Measurements from ENCODE around the gene ORMDL2.
"Not testable (repeated sequence)": the region's sequence is repeated elsewhere in the genome, so short reads cannot be mapped to it uniquely, and the experiment has no call there.

ORMDL2 gene

DNA sequence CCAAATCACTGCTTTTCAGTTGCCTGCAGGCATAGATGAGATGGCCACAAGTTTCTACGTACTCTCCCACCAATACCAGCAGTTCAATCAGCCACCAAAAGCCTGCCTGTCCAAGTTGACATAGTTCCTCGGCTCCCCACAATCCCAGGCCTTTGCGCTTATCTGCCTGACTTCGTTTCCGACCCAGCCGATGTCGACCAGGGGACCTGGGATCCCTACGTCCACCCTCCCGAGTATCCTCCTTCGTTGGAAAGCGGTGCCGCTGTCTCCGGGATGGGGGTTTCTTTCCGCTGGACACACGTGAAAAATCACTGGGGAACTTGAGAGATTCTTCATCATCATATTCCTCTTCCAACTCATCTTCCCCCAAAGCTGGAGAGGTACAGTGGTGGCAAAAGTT, 10.0 kb downstream of the ORMDL2 start:
- Histone ChIP-seq H3K27me3 (ENCODE audit: insufficient read depth, low read length) (no peaks in the 10 kb centered on the region), H3K4me1 (ENCODE audit: insufficient read depth, low read length) (peaks cover 18% of the 10 kb centered on the region; the same call in 1 of the 2 replicates), H3K9me3 (ENCODE audit: insufficient read depth, low read depth, low read length) (no peaks in the 10 kb centered on the region), H3K4me3 (ENCODE audit: low read length) (0 out of 2 replicates have a peak overlapping the region, but pooled peaks have one; percentile 20), H3K9ac (ENCODE audit: low read depth, low read length) (no peak overlapping the region), H3K27ac (ENCODE audit: low read depth, low read length) (peak overlapping the region; percentile 4; the same call in 1 of the 2 replicates), H3K36me3 (ENCODE audit: insufficient read depth, low read length) (peaks cover 31% of the 10 kb centered on the region)
- WGBS: 95% methylated on average over 15 of the region's 15 CpGs

DNA sequence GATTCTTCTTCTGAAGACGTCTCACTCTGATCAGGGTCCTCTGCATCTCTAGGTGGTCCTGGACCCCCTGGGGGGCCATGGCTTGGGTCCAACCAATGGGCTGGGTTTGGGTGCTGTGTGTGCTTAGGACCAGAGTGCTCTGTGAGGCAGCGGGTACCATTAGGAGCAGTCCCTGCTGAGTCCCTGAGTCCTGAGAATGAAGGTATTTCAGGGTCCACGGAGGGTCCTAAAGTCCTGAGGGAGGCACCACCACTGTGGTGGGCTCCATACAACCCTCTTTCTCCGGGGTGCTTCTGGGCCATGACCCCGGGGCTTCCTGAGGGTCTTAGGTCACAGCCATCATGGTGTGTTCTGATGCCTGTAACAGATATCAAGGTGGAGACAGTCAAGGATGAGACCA, 10.5 kb downstream of the ORMDL2 start:
- H3K9ac ChIP-seq (ENCODE audit: low read depth, low read length): peak overlapping the region; percentile 72; the same call in 1 of the 2 replicates
- peak overlapping the region; percentile 49 for H3K27ac ChIP-seq (ENCODE audit: low read depth, low read length)
- H3K36me3 ChIP-seq (ENCODE audit: insufficient read depth, low read length): peaks cover 25% of the 10 kb centered on the region
- 89% methylated on average over 5 of the region's 5 CpGs for whole genome bisulfite sequencing
- H3K4me1 ChIP-seq (ENCODE audit: insufficient read depth, low read length): peaks cover 18% of the 10 kb centered on the region; the same call in 1 of the 2 replicates
- H3K4me3 ChIP-seq (ENCODE audit: low read length): peak overlapping the region; percentile 91
- no peaks in the 10 kb centered on the region for H3K9me3 ChIP-seq (ENCODE audit: insufficient read depth, low read depth, low read length)
- H3K27me3 ChIP-seq (ENCODE audit: insufficient read depth, low read length): no peaks in the 10 kb centered on the region

DNA sequence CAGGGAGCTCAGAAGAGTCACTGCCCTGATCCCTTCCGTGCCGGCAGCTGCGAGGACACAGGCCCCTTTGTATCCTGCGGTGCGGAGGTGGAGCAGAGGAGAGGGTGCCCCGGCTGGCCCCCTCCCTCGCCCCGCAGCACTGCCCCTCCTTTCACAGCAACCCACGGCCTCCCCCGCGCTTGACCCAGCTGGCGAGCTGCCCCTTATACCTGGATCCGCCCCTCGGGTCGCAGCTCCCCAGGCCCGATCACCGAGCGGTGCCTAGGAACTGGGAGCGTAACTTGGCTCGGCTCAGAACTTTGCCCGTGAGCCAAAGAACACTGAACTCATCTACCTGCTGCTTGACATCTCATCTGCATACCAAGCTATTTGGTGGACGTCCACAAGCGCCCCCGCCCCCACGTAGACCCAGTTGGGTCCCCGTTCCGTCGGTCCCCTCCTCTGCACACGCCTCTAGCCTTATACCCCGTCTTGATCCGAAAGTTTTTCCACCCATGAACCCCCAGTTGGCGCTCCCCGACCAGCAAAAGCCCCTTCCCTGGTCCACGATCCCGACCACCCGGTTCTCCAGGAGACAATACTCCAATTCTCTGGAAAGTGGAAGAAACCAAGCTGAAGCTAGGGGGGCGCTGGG, 12.2 kb downstream of the ORMDL2 start:
- H3K4me1 ChIP-seq (ENCODE audit: insufficient read depth, low read length): peaks cover 18% of the 10 kb centered on the region; the same call in 1 of the 2 replicates
- H3K27ac ChIP-seq (ENCODE audit: low read depth, low read length): peak overlapping the region; percentile 95
- H3K4me3 ChIP-seq (ENCODE audit: low read length): peak overlapping the region; percentile 91
- peak overlapping the region; percentile 93 for H3K9ac ChIP-seq (ENCODE audit: low read depth, low read length)
- under 1% methylated on average over 37 of the region's 37 CpGs for WGBS
- no peaks in the 10 kb centered on the region for H3K27me3 ChIP-seq (ENCODE audit: insufficient read depth, low read length)
- H3K9me3 ChIP-seq (ENCODE audit: insufficient read depth, low read depth, low read length): no peaks in the 10 kb centered on the region
- H3K36me3 ChIP-seq (ENCODE audit: insufficient read depth, low read length): peaks cover 13% of the 10 kb centered on the region; the same call in 1 of the 2 replicates

DNA sequence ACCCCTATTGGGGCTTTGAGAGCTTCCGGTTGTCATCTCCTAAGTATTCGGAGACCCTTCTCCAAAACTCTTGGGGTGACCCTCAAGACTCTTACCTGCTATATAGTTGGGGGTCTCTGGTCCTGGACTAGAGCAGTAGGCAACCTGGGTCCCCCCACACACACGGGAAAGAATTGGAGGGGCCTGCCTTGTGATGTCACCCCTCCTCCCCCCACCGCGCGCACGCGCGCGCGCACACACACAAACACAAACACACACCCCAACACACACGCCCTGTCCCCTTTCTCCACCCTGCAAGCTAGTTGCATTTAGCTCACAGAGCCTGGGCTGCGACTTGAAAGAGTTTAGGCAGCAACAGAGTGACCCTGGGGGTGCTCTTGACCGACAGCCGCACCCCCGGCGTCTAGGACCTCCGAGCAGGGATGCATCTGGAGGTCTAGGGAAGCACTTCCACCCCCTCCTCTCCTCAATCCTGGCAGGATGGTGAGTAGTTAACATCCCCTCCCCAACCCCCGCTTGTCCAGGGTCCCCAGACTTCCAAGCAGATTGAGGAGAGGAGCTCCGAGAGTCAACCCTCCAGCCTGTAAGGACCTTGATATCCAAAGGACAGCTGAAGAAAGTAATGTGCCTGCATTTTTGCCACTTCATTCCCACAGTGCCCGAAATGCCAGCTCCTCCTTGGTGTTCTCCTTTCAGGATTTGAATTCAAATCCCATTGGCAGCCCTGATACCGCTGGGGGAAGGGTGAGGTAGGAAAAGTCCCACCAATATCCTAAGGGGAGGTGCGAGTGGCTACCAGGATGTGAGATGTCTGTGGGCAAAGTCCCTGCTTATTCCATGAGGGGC, 13.0 kb downstream of the ORMDL2 start:
- WGBS: 2% methylated on average over 22 of the region's 23 CpGs
- Histone ChIP-seq H3K9me3 (ENCODE audit: insufficient read depth, low read depth, low read length) (no peaks in the 10 kb centered on the region), H3K9ac (ENCODE audit: low read depth, low read length) (peak overlapping the region; percentile 93), H3K4me1 (ENCODE audit: insufficient read depth, low read length) (peaks cover 18% of the 10 kb centered on the region; the same call in 1 of the 2 replicates), H3K36me3 (ENCODE audit: insufficient read depth, low read length) (peaks cover 11% of the 10 kb centered on the region; the same call in 1 of the 2 replicates), H3K27me3 (ENCODE audit: insufficient read depth, low read length) (no peaks in the 10 kb centered on the region), H3K27ac (ENCODE audit: low read depth, low read length) (peak overlapping the region; percentile 95), H3K4me3 (ENCODE audit: low read length) (peak overlapping the region; percentile 91)

DNA sequence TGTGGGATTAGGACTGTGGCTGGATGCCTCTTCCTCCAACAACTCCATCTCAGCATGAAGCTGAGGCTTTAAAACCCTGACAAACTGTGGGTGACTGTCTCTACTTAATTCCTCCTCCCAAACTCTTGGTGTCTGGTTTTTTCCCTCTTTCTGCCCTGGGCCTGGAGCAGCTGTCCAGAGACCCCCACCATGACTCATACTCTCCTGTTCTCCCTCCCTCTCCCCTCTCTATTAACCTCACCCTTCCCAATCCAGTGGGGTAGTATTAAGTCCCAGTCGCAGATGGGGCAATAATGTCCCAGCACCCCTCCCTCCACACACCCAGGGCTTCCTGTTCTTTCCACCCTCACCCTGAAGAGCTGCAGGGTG, 13.6 kb downstream of the ORMDL2 start:
- Histone ChIP-seq H3K9me3 (ENCODE audit: insufficient read depth, low read depth, low read length) (no peaks in the 10 kb centered on the region), H3K4me3 (ENCODE audit: low read length) (peak overlapping the region; percentile 91), H3K4me1 (ENCODE audit: insufficient read depth, low read length) (peaks cover 18% of the 10 kb centered on the region; the same call in 1 of the 2 replicates), H3K36me3 (ENCODE audit: insufficient read depth, low read length) (peaks cover 9% of the 10 kb centered on the region; the same call in 1 of the 2 replicates), H3K27me3 (ENCODE audit: insufficient read depth, low read length) (no peaks in the 10 kb centered on the region), H3K27ac (ENCODE audit: low read depth, low read length) (peak overlapping the region; percentile 95), H3K9ac (ENCODE audit: low read depth, low read length) (peak overlapping the region; percentile 93)
- WGBS: 40% methylated on average over 1 of the region's 1 CpG

DNA sequence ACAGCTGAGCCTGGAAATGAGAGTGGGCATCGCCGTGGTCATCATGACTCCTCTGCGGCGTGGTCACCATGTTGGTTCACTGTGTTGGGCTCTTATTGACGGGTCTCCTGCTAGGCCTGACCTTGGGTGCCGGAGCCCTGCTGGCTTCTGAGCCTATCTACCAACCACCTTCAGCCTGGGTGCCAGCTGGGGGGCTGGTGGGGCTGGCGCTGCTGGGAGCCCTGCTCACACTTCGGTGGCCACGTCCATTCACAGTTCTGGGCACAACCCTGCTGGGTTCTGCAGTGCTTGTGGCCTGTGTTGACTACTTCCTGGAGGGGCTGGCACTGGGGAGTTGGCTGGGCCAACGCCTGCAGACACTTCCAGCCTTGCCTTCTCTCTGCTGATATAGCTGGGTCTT, 15.2 kb downstream of the ORMDL2 start:
- H3K27me3 ChIP-seq (ENCODE audit: insufficient read depth, low read length): no peaks in the 10 kb centered on the region
- no peak overlapping the region for H3K9ac ChIP-seq (ENCODE audit: low read depth, low read length)
- H3K4me1 ChIP-seq (ENCODE audit: insufficient read depth, low read length): peaks cover 10% of the 10 kb centered on the region; the same call in 1 of the 2 replicates
- no peak overlapping the region for H3K27ac ChIP-seq (ENCODE audit: low read depth, low read length)
- H3K9me3 ChIP-seq (ENCODE audit: insufficient read depth, low read depth, low read length): no peaks in the 10 kb centered on the region
- WGBS: 93% methylated on average over 10 of the region's 10 CpGs
- no peak overlapping the region for H3K4me3 ChIP-seq (ENCODE audit: low read length)
- peaks cover 4% of the 10 kb centered on the region; the same call in 1 of the 2 replicates for H3K36me3 ChIP-seq (ENCODE audit: insufficient read depth, low read length)

DNA sequence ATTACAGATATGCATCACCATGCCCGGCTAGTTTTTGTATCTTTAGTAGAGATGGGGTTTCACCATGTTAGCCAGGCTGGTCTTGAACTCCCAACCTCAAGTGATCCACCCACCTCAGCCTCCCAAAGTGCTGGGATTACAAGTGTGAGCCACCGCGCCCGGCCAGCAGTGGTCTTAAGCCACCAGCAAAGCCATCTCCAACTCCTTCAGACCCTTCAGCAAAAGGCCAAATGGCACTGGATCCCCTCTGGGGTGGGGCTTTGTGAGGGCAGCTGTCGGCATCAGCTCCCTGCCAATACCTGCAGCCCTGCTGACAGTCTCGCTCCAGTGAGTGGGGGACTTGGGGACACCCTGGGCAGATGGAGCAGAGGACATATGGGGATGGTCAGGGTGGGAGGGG, 16.6 kb downstream of the ORMDL2 start:
- H3K9me3 ChIP-seq (ENCODE audit: insufficient read depth, low read depth, low read length); H3K27me3 ChIP-seq (ENCODE audit: insufficient read depth, low read length); H3K9ac ChIP-seq (ENCODE audit: low read depth, low read length); H3K27ac ChIP-seq (ENCODE audit: low read depth, low read length); H3K4me3 ChIP-seq (ENCODE audit: low read length); H3K36me3 ChIP-seq (ENCODE audit: insufficient read depth, low read length): not testable (repeated sequence)
- 92% methylated on average over 5 of the region's 6 CpGs for WGBS
- H3K4me1 ChIP-seq (ENCODE audit: insufficient read depth, low read length): peaks cover 10% of the 10 kb centered on the region; the same call in 1 of the 2 replicates

DNA sequence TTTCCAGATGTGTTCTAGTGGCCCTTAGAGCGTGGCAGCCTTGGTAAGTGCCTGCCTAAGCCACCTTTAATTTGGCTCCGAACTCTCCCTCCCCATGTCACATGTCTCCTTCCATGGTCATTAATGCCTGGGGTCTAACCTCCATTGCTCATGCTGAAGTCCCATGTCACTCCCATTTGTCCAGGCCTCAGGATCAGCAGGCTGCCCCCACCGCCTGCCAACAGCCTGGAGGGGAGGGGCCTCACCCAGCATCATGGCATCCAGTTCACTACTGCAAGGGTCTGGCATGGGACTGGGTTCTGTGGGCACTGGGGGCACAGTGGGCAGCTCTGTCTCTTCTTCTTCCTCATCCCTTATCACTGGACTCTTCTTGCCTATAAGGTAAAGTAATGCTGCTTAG, 20.5 kb downstream of the ORMDL2 start:
- no peaks in the 10 kb centered on the region for H3K27me3 ChIP-seq (ENCODE audit: insufficient read depth, low read length)
- 91% methylated on average over 3 of the region's 3 CpGs for WGBS
- no peaks in the 10 kb centered on the region for H3K9me3 ChIP-seq (ENCODE audit: insufficient read depth, low read depth, low read length)
- no peak overlapping the region for H3K27ac ChIP-seq (ENCODE audit: low read depth, low read length)
- H3K9ac ChIP-seq (ENCODE audit: low read depth, low read length): no peak overlapping the region
- H3K36me3 ChIP-seq (ENCODE audit: insufficient read depth, low read length): no peaks in the 10 kb centered on the region
- H3K4me3 ChIP-seq (ENCODE audit: low read length): no peak overlapping the region
- H3K4me1 ChIP-seq (ENCODE audit: insufficient read depth, low read length): peaks cover 10% of the 10 kb centered on the region

DNA sequence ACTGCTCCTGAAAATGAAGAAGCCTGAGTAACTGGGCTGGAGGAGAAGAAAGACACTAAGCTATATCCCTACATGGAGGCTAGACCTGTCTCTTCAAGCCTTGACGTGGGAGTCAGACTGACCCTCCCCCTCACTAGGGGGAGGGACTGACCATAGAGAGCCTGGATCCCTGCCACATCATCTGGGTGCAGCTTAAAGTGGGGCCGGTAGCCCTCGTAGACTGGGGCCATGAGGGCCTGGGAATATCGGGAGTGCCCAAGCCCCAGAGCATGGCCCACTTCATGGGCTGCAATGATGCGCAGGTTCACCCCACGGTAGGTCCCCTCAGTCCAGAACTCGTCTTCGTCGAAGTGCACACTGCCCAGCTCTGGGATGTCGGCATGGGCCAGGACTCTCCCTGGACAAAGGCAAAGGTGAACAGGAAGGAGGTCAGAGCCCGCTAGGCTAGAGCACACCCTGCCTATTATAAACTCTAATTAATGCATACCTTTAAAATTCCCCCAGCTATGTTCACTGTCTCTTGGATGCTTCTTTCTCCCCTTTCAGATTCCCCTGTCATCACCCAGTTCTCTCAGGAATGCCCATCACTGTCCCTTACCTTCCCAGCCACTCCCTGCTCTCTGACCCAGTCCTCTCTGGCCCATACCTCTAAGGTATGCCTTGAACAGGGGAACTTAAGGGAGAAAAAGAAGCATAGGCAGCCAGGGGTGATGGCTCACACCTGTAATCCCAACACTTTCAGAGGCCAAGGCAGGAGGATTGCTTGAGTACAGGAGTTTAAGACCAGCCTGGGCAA, 21.7 kb downstream of the ORMDL2 start:
- Histone ChIP-seq H3K9me3 (ENCODE audit: insufficient read depth, low read depth, low read length) (no peaks in the 10 kb centered on the region), H3K9ac (ENCODE audit: low read depth, low read length) (no peak overlapping the region), H3K4me3 (ENCODE audit: low read length) (no peak overlapping the region), H3K27me3 (ENCODE audit: insufficient read depth, low read length) (no peaks in the 10 kb centered on the region), H3K36me3 (ENCODE audit: insufficient read depth, low read length) (no peaks in the 10 kb centered on the region), H3K27ac (ENCODE audit: low read depth, low read length) (no peak overlapping the region), H3K4me1 (ENCODE audit: insufficient read depth, low read length) (peaks cover 10% of the 10 kb centered on the region)
- 87% methylated on average over 11 of the region's 11 CpGs for WGBS

DNA sequence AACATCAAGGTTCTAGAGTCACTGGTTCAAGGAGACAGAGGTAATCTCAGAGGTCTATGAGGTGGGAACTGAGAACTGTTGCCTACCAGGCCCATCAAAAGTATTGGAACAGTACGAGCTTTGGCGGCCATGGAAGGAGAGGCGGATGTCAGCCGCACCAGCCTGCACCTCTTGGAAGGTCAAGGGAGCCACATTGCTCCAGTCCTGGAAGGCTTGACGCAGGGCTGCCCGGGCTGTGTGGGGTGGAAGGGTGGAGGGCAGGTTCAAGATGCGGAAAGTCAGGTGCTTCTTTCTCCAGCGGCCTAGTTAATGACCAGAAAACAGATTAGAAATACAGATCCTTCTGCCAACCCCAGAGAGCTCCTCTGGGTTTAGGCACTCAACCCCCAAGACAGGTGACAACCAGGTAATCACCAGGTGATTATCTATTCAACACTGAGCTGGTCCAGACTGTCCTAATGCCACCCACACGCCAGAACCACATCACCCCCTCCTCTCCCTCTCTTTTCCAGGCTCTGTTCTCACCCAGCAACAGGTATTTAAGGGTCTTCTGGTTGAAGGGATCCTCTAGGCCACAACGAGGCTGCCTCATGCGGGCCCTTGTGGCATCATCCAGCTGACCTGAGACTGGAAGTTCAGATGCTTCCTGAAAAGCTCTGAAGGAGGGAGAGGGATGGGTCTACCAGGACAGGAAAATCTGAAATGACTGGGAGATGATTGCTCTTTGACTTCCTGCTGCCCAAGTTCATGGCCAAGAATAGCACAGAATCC, 22.9 kb downstream of the ORMDL2 start:
- H3K27ac ChIP-seq (ENCODE audit: low read depth, low read length): no peak overlapping the region
- peaks cover 10% of the 10 kb centered on the region for H3K4me1 ChIP-seq (ENCODE audit: insufficient read depth, low read length)
- 94% methylated on average over 11 of the region's 11 CpGs for WGBS
- H3K27me3 ChIP-seq (ENCODE audit: insufficient read depth, low read length): no peaks in the 10 kb centered on the region
- no peaks in the 10 kb centered on the region for H3K36me3 ChIP-seq (ENCODE audit: insufficient read depth, low read length)
- H3K4me3 ChIP-seq (ENCODE audit: low read length): no peak overlapping the region
- H3K9me3 ChIP-seq (ENCODE audit: insufficient read depth, low read depth, low read length): no peaks in the 10 kb centered on the region
- H3K9ac ChIP-seq (ENCODE audit: low read depth, low read length): no peak overlapping the region

Measured in HUES64 (cell line).